HEK293T (cell line): ENCODE data around the gene ADAMTS19.

Source experiments
- CTCF ChIA-PET: fragments of 350-600 bp; formaldehyde crosslinking; extraction: SDS; loops from one replicate; lab custom pipeline; 2021; ENCODE audit warnings: antibody characterized with exemption, inconsistent platforms; lab: Yijun Ruan, JAX
- POLR2A ChIA-PET: fragments of 350-600 bp; formaldehyde crosslinking; extraction: SDS; loops from one replicate; lab custom pipeline; 2020; ENCODE audit warnings: antibody characterized with exemption, inconsistent platforms; lab: Yijun Ruan, JAX
- DNase-seq: peaks from one replicate; pipeline ENCODE4 v3.0.0; 2012; ENCODE audit warnings: mixed read lengths; ENCODE audit errors: extremely low spot score
- ARNT ChIP-seq: fragments of 450-650 bp; IDR thresholded peaks from 2 replicates; pipeline ENCODE4 v1.6.1; 2017; ENCODE audit warnings: mild to moderate bottlenecking
- BHLHE40 ChIP-seq: fragments of 450-650 bp; IDR thresholded peaks from 2 replicates; pipeline ENCODE4 v1.6.1; 2016; ENCODE audit warnings: mild to moderate bottlenecking, moderate library complexity, borderline replicate concordance
- CTBP1 ChIP-seq: fragments of 450-650 bp; IDR thresholded peaks from 2 replicates; pipeline ENCODE4 v1.6.1; 2016; ENCODE audit warnings: borderline replicate concordance
- ELF4 ChIP-seq: fragments of 450-650 bp; IDR thresholded peaks from 2 replicates; pipeline ENCODE4 v1.6.1; 2017; ENCODE audit warnings: antibody characterized with exemption
- FOXA1 ChIP-seq: fragments of 450-650 bp; IDR thresholded peaks from 2 replicates; pipeline ENCODE4 v1.6.1; 2016; ENCODE audit warnings: mild to moderate bottlenecking
- FOXK2 ChIP-seq: fragments of 450-650 bp; IDR thresholded peaks from 2 replicates; pipeline ENCODE4 v1.6.1; 2016; ENCODE audit warnings: mild to moderate bottlenecking
- FOXM1 ChIP-seq: fragments of 450-650 bp; IDR thresholded peaks from 2 replicates; pipeline ENCODE4 v1.6.1; 2017; ENCODE audit warnings: mild to moderate bottlenecking, borderline replicate concordance
- HDGF ChIP-seq: fragments of 450-650 bp; IDR thresholded peaks from 2 replicates; pipeline ENCODE4 v1.6.1; 2017; ENCODE audit warnings: antibody characterized with exemption, borderline replicate concordance
- L3MBTL2 ChIP-seq: fragments of 450-650 bp; conservative IDR thresholded peaks from 2 replicates; pipeline ENCODE4 v1.6.1; 2016; ENCODE audit warnings: mild to moderate bottlenecking
- LEF1 ChIP-seq: fragments of 450-650 bp; IDR thresholded peaks from 2 replicates; pipeline ENCODE4 v1.6.1; 2017; ENCODE audit warnings: mild to moderate bottlenecking, borderline replicate concordance
- NFRKB ChIP-seq: fragments of 450-650 bp; IDR thresholded peaks from 2 replicates; pipeline ENCODE4 v1.6.1; 2016; ENCODE audit warnings: mild to moderate bottlenecking, moderate library complexity
- SP1 ChIP-seq: fragments of 450-650 bp; IDR thresholded peaks from 2 replicates; pipeline ENCODE4 v1.6.1; 2017
- SUZ12 ChIP-seq: fragments of 450-650 bp; IDR thresholded peaks from 2 replicates; pipeline ENCODE4 v1.6.1; 2016; ENCODE audit warnings: mild to moderate bottlenecking
- TARDBP ChIP-seq: fragments of 450-650 bp; IDR thresholded peaks from 2 replicates; pipeline ENCODE4 v1.6.1; 2016
- ZNF384 ChIP-seq: fragments of 450-650 bp; IDR thresholded peaks from 2 replicates; pipeline ENCODE4 v1.6.1; 2016
- TF ChIP-seq, protein P1 (sequence below): fragments of 450-650 bp; IDR thresholded peaks from 2 replicates; pipeline ENCODE4 v1.6.1; 2016

Gene ADAMTS19

DNA sequence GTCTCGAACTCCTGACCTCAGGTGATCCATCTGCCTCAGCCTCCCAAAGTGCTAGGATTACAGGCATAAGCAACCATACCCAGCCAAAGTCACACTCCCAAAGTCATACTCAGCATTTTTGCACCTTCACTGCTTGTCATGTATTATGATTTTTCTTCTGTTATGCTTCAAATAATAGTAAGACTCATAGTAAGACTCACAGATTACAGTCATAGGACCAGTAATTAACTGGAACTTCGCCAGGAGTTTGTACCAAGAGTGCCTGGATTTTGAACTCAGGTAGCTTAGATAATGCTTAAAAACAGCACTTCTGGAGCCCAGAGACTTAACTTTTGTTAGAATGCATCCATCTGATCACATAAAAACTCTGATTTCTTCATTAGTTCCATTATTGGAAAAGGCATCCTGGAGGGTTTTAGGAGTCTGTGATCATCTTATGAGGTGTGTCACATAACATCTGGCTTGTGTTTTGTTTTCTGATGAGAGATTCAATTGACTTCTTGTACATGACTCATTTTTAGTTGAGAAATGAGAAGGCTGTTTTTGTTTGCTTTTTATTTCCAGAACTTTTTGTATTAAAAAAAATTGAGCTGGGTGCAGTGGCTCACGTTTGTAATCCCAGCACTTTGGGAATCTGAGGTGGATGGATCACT lies 131.5 kb downstream of the ADAMTS19 start:
- TF ChIP-seq ELF4 (no peak), FOXK2 (no peak), SP1 (no peak), HDGF (no peak), ARNT (no peak), TARDBP (no peak), ZNF384 (no peak), FOXA1 (no peak)
- DNase-seq, result no peak
- ChIA-PET POLR2A (no interaction called here), CTCF (no interaction called here)

DNA sequence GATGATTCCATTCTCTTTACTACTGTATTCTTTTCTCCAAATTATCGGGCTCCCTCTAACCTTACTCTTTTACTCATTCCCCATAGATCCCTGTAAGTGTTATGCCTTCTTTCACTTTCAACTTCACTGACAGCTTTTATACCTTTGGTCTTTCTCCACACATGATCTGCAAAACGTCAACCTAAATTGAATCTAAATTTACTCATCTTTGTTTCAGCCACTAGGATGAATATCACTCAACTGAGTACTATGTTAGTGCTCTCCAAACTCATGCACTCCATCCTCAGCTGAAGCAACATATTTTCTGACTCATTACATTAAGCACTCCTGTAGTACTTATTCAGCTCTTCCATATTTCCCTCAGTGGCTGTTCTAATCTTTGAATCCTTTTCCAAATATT lies 133.4 kb downstream of the ADAMTS19 start:
- TF ChIP-seq NFRKB, result no peak
- no peak for TF ChIP-seq SUZ12
- CTCF ChIA-PET, result interaction anchor here (0.9 kb wide), 1 partner anchor 339 kb away, joined by 3 read pairs; no protein-coding TSS in a partner anchor
- POLR2A ChIA-PET, result no interaction called here
- no peak for DNase-seq

DNA sequence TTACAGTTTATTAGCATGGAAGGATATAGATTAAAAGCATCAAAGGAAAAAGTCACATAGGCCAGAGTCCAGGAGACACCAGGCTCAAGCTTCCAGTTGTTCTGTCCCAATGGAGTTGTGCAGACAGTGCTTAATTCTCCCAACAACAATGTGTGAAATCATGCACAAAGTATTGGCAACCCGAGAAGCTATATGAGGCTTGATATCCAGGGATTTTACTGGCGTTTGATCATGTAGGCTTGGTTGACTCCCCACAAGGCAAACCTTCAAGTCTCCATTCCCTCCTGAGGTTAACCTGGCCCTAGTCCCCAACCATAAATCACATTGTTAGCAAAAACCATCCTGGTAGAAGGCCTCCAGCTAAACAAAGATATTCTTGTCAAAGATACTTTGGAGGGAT lies 141.5 kb downstream of the ADAMTS19 start:
- ChIA-PET CTCF (no interaction called here), POLR2A (no interaction called here)
- TF ChIP-seq BHLHE40, result no peak
- TF ChIP-seq LEF1, result no peak
- no peak for TF ChIP-seq SP1
- no peak for TF ChIP-seq FOXA1
- TF ChIP-seq, protein P1, sequence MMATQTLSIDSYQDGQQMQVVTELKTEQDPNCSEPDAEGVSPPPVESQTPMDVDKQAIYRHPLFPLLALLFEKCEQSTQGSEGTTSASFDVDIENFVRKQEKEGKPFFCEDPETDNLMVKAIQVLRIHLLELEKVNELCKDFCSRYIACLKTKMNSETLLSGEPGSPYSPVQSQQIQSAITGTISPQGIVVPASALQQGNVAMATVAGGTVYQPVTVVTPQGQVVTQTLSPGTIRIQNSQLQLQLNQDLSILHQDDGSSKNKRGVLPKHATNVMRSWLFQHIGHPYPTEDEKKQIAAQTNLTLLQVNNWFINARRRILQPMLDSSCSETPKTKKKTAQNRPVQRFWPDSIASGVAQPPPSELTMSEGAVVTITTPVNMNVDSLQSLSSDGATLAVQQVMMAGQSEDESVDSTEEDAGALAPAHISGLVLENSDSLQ, result no peak
- TF ChIP-seq L3MBTL2, result no peak
- TF ChIP-seq ARNT, result no peak
- no peak for TF ChIP-seq HDGF
- TF ChIP-seq ELF4, result no peak
- TF ChIP-seq FOXK2, result no peak
- no peak for TF ChIP-seq TARDBP
- TF ChIP-seq CTBP1, result no peak
- no peak for DNase-seq

DNA sequence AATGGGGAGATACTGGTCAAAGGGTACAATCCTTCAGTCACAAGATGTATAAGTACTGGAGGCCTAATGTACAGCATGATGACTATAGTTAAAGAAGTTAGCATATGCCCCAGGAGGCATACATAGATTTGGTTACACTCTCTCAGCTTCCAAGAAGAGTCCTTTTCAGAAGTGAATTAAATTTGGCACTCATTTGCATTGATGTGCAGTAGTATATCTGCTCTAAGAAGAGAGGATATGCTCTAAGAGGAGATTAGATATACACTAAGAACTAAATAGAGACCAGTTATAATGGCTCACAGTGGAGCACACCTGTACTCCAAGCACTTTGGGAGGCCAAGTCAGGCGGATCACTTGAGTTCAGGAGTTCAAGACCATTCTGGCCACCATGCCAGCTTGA lies 148.3 kb downstream of the ADAMTS19 start:
- ChIA-PET POLR2A (no interaction called here), CTCF (no interaction called here)

DNA sequence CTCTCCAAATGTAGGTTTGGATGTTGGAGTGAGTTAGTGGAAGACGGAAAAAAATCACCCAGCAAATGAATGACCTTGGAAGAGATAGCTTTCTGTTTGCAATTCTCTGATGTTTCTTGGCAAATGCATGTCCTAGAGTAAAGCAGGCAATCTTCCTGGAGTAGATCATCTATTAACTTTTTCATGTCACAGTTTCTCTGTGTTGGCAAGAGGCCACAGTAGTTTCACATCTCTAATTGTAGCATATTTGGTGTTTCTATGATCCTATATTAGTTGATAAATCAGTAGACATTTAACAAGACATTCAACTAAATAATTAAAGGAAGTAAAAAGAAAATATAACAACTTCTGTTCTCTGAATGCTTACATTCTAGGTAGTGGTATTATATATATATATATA lies 149.6 kb downstream of the ADAMTS19 start:
- ChIA-PET CTCF (no interaction called here), POLR2A (no interaction called here)
- TF ChIP-seq SUZ12, result no peak
- TF ChIP-seq TARDBP, result no peak
- TF ChIP-seq, protein P1, result no peak
- no peak for TF ChIP-seq NFRKB
- no peak for TF ChIP-seq HDGF
- no peak for TF ChIP-seq ELF4
- no peak for TF ChIP-seq SP1
- no peak for DNase-seq

More for the DNA sequence above, 148.3 kb downstream of the ADAMTS19 start:
- no peak for TF ChIP-seq TARDBP
- TF ChIP-seq FOXA1, result no peak
- TF ChIP-seq NFRKB, result no peak
- no peak for TF ChIP-seq ZNF384
- TF ChIP-seq BHLHE40, result no peak
- TF ChIP-seq CTBP1, result no peak
- TF ChIP-seq HDGF, result no peak
- TF ChIP-seq SUZ12, result no peak
- no peak for TF ChIP-seq LEF1
- TF ChIP-seq L3MBTL2, result no peak
- TF ChIP-seq SP1, result no peak
- no peak for DNase-seq

DNA sequence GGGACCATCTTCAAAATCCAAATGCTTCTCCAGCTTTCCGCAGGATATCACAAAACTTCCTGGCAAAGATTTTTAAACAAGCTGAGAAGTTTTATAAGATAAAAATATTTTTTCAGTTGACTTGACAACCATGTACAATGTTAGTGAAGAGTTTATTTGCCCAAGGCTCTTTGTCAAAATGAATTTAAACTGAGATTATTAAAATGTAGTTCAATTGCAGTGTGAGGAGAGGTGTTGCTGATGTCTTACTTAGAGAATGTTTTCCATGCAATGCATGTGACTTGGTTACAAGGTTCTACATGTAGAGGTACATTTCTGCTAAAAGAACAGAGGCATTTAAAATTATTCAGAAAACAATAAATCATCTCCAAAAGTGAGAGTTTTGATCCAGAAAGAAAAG lies 156.4 kb downstream of the ADAMTS19 start:
- ChIA-PET POLR2A (no interaction called here), CTCF (no interaction called here)
- TF ChIP-seq, protein P1, result no peak
- TF ChIP-seq ELF4 (no peak), SUZ12 (no peak), NFRKB (no peak), L3MBTL2 (no peak), LEF1 (no peak), FOXA1 (no peak), SP1 (no peak), TARDBP (no peak), BHLHE40 (no peak), CTBP1 (no peak), ZNF384 (no peak), HDGF (no peak), FOXK2 (no peak), FOXM1 (no peak), ARNT (no peak)
- no peak for DNase-seq

DNA sequence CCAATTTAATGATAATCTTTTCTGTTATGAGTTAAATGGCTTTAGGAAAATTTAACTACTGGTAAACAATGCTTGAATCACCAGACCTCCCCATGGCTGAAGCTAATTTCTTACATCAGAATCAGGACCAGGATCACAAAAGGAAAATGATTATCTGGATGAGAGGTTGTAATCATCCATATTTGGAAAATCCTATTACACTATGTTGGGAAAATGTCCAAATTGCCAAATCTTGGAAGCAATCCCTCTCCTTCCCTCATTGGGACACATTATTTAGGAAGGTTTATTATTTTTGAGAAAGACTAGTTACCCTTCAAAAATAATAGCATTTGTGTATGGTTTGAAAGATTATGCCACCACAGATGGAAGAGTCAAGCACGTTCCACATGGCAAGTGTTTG lies 157.1 kb downstream of the ADAMTS19 start:
- ChIA-PET POLR2A (no interaction called here), CTCF (no interaction called here)
- no peak for DNase-seq
- TF ChIP-seq NFRKB (no peak), L3MBTL2 (no peak), CTBP1 (no peak), FOXA1 (no peak), ZNF384 (no peak), FOXK2 (no peak), ELF4 (no peak), SUZ12 (no peak), FOXM1 (no peak), ARNT (no peak), BHLHE40 (no peak), SP1 (no peak), TARDBP (no peak), HDGF (no peak), LEF1 (no peak)
- TF ChIP-seq, protein P1, result no peak
